HEK293 (cell line): ENCODE results near the gene PROX2.
A peak's percentile ranks its signal among the peaks of the same experiment; 100 is the strongest.

ENCODE experiments used
- CTCF ChIA-PET: fragments of 350-600 bp; formaldehyde crosslinking; extraction: SDS; loops from one replicate; lab custom pipeline; 2021; ENCODE audit warnings: antibody characterized with exemption; lab: Yijun Ruan, JAX
- POLR2A ChIA-PET: fragments of 300-600 bp; formaldehyde crosslinking; extraction: SDS; loops from one replicate; lab custom pipeline; 2020; ENCODE audit warnings: antibody characterized with exemption, inconsistent platforms; lab: Yijun Ruan, JAX
- H3K27ac ChIP-seq: fragments of 200-500 bp; sonication (Bioruptor generic); 2 replicates; pipeline ENCODE4 v1.5.1; 2014; ENCODE audit warnings: low read depth, low read length, control low read depth, inconsistent platforms; ENCODE audit errors: extremely low read depth
- H3K36me3 ChIP-seq, 2 experiments: fragments of 200-500 bp in 1 of 2; sonication (Bioruptor generic) in 1 of 2; 1 replicate in 1 of 2; 2 replicates in 1 of 2; pipeline ENCODE4 v1.5.1; 2014 to 2017; ENCODE audit warnings: inconsistent platforms in 2 of 2, low read length in 2 of 2; ENCODE audit not compliant: control insufficient read depth in 2 of 2, insufficient read depth in 1 of 2
- H3K4me1 ChIP-seq: fragments of 200-500 bp; sonication (Bioruptor generic); 2 replicates; pipeline ENCODE4 v1.5.1; 2014; ENCODE audit warnings: mild to moderate bottlenecking, low read length, inconsistent platforms; ENCODE audit not compliant: control insufficient read depth, insufficient read depth
- H3K4me3 ChIP-seq: 2 replicates; pipeline ENCODE4 v1.5.1; 2011; ENCODE audit warnings: low read depth, mild to moderate bottlenecking, control low read depth, low read length, moderate library complexity
- H3K9me3 ChIP-seq: fragments of 200-500 bp; sonication (Bioruptor generic); 2 replicates; pipeline ENCODE4 v1.5.1; 2014; ENCODE audit warnings: low read depth, low read length, inconsistent platforms; ENCODE audit not compliant: control insufficient read depth, insufficient read depth
- AEBP2 ChIP-seq: fragments of 450-650 bp; formaldehyde crosslinking; IDR thresholded peaks from 2 replicates; pipeline ENCODE4 v1.5.1; 2016; ENCODE audit warnings: missing biosample characterization, missing genetic modification characterization, borderline replicate concordance
- CTCF ChIP-seq: fragments of 450-650 bp; formaldehyde crosslinking; IDR thresholded peaks from 2 replicates; pipeline ENCODE4 v1.5.1; 2016; ENCODE audit warnings: missing biosample characterization, missing genetic modification characterization
- SCRT2 ChIP-seq: fragments of 450-650 bp; formaldehyde crosslinking; IDR thresholded peaks from 2 replicates; pipeline ENCODE4 v1.5.1; 2016; ENCODE audit warnings: missing biosample characterization, missing genetic modification characterization
- SP2 ChIP-seq: fragments of 450-650 bp; formaldehyde crosslinking; IDR thresholded peaks from 2 replicates; pipeline ENCODE4 v1.5.1; 2016; ENCODE audit warnings: missing biosample characterization, missing genetic modification characterization
- ZBTB11 ChIP-seq: fragments of 450-650 bp; formaldehyde crosslinking; conservative IDR thresholded peaks from 2 replicates; pipeline ENCODE4 v1.5.1; 2016; ENCODE audit warnings: low read depth, missing biosample characterization, missing genetic modification characterization
- ZFP69B ChIP-seq: fragments of 450-650 bp; formaldehyde crosslinking; IDR thresholded peaks from 2 replicates; pipeline ENCODE4 v1.5.1; 2016; ENCODE audit warnings: missing biosample characterization, missing genetic modification characterization
- ZNF121 ChIP-seq: fragments of 450-650 bp; formaldehyde crosslinking; IDR thresholded peaks from 2 replicates; pipeline ENCODE4 v1.5.1; 2016; ENCODE audit warnings: missing biosample characterization, missing genetic modification characterization
- ZNF18 ChIP-seq: fragments of 450-650 bp; formaldehyde crosslinking; IDR thresholded peaks from 2 replicates; pipeline ENCODE4 v1.5.1; 2016; ENCODE audit warnings: missing biosample characterization, missing genetic modification characterization
- ZNF600 ChIP-seq: fragments of 450-650 bp; formaldehyde crosslinking; IDR thresholded peaks from 2 replicates; pipeline ENCODE4 v1.5.1; 2016; ENCODE audit warnings: missing biosample characterization, missing genetic modification characterization
- ZNF654 ChIP-seq: fragments of 450-650 bp; formaldehyde crosslinking; IDR thresholded peaks from 2 replicates; pipeline ENCODE4 v1.5.1; 2016; ENCODE audit warnings: low read depth, missing biosample characterization, missing genetic modification characterization
- ZNF660 ChIP-seq: fragments of 450-650 bp; IDR thresholded peaks from 2 replicates; pipeline ENCODE4 v1.5.1; 2018; ENCODE audit warnings: missing biosample characterization, mild to moderate bottlenecking, missing genetic modification characterization
- ZNF692 ChIP-seq: fragments of 450-650 bp; formaldehyde crosslinking; IDR thresholded peaks from 2 replicates; pipeline ENCODE4 v1.5.1; 2016; ENCODE audit warnings: missing biosample characterization, missing genetic modification characterization

The PROX2 gene

GRCh38 chr14:74860899-74861733, 14.8 kb downstream of the PROX2 start:
- POLR2A ChIA-PET, result interaction anchor here (0.8 to 1.2 kb wide), 3 partner anchors 44 to 62 kb away, joined by 4 to 9 read pairs (median 5); partner anchors contain the start of gene RPS6KL1
- no peak overlapping the region for H3K27ac ChIP-seq
- peaks cover 0 to under 1% of the 10 kb centered on the region in 2 experiments; a peak in 1 of 3 replicates for H3K36me3 ChIP-seq
- TF ChIP-seq ZNF660 (tag by site-specific recombination) (peak; percentile 60; the same call in 1 of the 2 replicates), ZNF18 (tag by site-specific recombination) (0 out of 2 replicates have a peak, but pooled peaks have one; percentile 38), ZFP69B (tag by site-specific recombination) (peak; percentile 67), ZNF121 (tag by site-specific recombination) (no peak), AEBP2 (tag by site-specific recombination) (no peak), SP2 (tag by site-specific recombination) (no peak), CTCF (tag by site-specific recombination) (peak; percentile 70; the same call in 1 of the 2 replicates), ZNF654 (tag by site-specific recombination) (peak; percentile 85), ZNF692 (peak; percentile 60), ZNF600 (tag by site-specific recombination) (peak; percentile 91), SCRT2 (tag by site-specific recombination) (no peak), ZBTB11 (tag by site-specific recombination) (no peak)
- H3K4me3 ChIP-seq, result no peak overlapping the region
- no peaks in the 10 kb centered on the region for H3K4me1 ChIP-seq
- no peaks in the 10 kb centered on the region for H3K9me3 ChIP-seq
- CTCF ChIA-PET, result interaction anchor here (0.6 to 10.8 kb wide), 43 partner anchors 11 to 700 kb away, joined by 3 to 195 read pairs (median 5); partner anchors contain the start of genes DLST and PROX2
